Epithelial cell of proximal tubule (primary cell): Measurements from ENCODE around the gene TIAM2. TPM values are rescaled to one million over a fixed set of nuclear protein-coding genes. Genes with fewer than 3 reads are reported as not detected.

Experiments
- DNase-seq: peaks from one replicate; pipeline ENCODE4 v3.0.0-alpha.2; 2011; ENCODE audit warnings: low read depth
- H3K4me3 ChIP-seq: 2 replicates; pipeline ENCODE4 v1.5.1; 2011; ENCODE audit warnings: low read depth, mild to moderate bottlenecking, low read length
- total RNA-seq: library from RNA; depleted of rRNA; stranded (reverse); fragments of >200 nt; gene quantifications from 2 replicates; pipeline ENCODE4 v1.2.3, GENCODE V29; 2015
- TF ChIP-seq, protein P1 (sequence below): conservative IDR thresholded peaks from 2 replicates; pipeline ENCODE4 v1.5.1; 2012; ENCODE audit warnings: low read depth, mild to moderate bottlenecking, low read length

Gene TIAM2
- total RNA-seq, 1 donor from 2014 or later: 9.9 TPM

DNA sequence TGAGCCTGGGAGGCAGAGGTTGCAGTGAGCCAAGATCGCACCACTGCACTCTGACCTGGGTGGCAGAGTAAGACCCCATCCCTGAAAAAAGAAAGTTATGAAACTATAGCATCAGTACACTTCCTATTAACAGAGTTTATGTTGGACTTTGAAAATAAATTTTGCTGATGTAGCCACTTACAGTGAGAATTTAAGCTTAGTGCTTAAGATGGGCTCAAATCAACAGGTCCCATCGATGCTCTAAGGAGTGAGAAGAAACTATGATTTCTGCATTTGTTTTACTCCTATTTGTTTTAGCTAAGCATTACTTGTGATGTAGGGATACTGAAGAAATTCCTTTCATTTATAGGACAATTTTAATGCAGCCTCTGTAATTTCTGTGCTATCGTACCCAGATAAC is 175.4 kb downstream of the TIAM2 start:
- H3K4me3 ChIP-seq: no peak overlapping the region
- TF ChIP-seq, protein P1, sequence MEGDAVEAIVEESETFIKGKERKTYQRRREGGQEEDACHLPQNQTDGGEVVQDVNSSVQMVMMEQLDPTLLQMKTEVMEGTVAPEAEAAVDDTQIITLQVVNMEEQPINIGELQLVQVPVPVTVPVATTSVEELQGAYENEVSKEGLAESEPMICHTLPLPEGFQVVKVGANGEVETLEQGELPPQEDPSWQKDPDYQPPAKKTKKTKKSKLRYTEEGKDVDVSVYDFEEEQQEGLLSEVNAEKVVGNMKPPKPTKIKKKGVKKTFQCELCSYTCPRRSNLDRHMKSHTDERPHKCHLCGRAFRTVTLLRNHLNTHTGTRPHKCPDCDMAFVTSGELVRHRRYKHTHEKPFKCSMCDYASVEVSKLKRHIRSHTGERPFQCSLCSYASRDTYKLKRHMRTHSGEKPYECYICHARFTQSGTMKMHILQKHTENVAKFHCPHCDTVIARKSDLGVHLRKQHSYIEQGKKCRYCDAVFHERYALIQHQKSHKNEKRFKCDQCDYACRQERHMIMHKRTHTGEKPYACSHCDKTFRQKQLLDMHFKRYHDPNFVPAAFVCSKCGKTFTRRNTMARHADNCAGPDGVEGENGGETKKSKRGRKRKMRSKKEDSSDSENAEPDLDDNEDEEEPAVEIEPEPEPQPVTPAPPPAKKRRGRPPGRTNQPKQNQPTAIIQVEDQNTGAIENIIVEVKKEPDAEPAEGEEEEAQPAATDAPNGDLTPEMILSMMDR: no peak
- DNase-seq: no peak

- no peak overlapping the region for H3K4me3 ChIP-seq
- TF ChIP-seq, protein P1: no peak
- DNase-seq: no peak
Observed at GRCh38 chr6:155171109-155171746, 176.1 kb downstream of the TIAM2 start.

DNA sequence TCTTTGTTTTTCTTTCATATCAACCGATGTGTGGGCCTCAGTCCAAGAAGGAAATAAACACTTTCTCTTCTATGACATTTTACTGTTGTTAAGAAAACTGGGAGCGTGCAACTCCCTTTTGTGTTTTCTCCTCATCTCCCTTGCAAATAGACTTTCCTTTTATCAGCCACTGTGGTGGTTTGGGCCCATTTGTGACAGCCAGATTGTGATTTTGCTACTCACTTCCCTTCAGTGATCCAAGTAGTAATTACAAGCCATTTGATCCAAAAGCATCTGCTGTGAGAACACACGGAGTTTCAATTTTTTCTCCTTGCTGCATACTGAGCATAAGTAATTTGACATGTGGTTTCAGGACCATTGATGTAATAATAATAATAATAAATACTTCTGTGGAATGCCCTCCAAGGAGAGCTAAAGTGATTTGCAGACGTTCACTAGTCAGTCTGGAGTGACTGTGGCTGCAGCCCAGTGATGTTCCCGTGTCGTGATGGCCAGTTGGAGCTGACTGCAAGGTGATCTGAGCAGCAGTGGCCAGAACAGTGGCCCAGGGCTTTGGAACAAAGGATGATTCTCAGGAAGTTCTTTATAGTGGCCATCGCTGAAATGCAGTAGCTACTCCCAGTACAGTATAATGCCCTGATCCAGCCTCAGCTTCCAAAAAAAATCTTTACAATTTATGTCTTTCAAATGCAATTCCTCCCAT is 176.8 kb downstream of the TIAM2 start:
- TF ChIP-seq, protein P1: no peak
- H3K4me3 ChIP-seq: no peak overlapping the region
- DNase-seq: no peak

GRCh38 chr6:155173488-155173887 is 178.4 kb downstream of the TIAM2 start:
- no peak for DNase-seq
- no peak overlapping the region for H3K4me3 ChIP-seq
- TF ChIP-seq, protein P1: no peak

GRCh38 chr6:155174576-155175211 is 179.6 kb downstream of the TIAM2 start:
- TF ChIP-seq, protein P1: peak; percentile 84

GRCh38 chr6:155177363-155177961 is 182.3 kb downstream of the TIAM2 start:
- no peak for DNase-seq
- TF ChIP-seq, protein P1: peak; percentile 74

More at GRCh38 chr6:155174576-155175211, 179.6 kb downstream of the TIAM2 start:
- H3K4me3 ChIP-seq: no peak overlapping the region
- DNase-seq: peak; percentile 56

More at GRCh38 chr6:155177363-155177961, 182.3 kb downstream of the TIAM2 start:
- no peak overlapping the region for H3K4me3 ChIP-seq
